WERI-Rb-1 (cell line): ENCODE results near the gene NPTXR.

ENCODE experiments used
- DNase-seq: peaks from one replicate; pipeline ENCODE4 v3.0.0-alpha.2; 2020
- H3K27ac ChIP-seq: fragments of 250-450 bp; sonication (Bioruptor Pico); 2 replicates; pipeline ENCODE4 v1.5.1; 2020; ENCODE audit warnings: mild to moderate bottlenecking, moderate library complexity
- H3K27me3 ChIP-seq: fragments of 250-450 bp; sonication (Bioruptor Pico); 2 replicates; pipeline ENCODE4 v1.5.1; 2021; ENCODE audit warnings: mild to moderate bottlenecking, low read depth, moderate library complexity; ENCODE audit not compliant: insufficient read depth, severe bottlenecking
- H3K36me3 ChIP-seq: fragments of 250-450 bp; sonication (Bioruptor Pico); 2 replicates; pipeline ENCODE4 v1.5.1; 2020; ENCODE audit warnings: mild to moderate bottlenecking, moderate library complexity
- H3K4me3 ChIP-seq: 2 replicates; pipeline ENCODE4 v1.5.1; 2011; ENCODE audit warnings: low read depth, mild to moderate bottlenecking, control low read depth, low read length
- H3K9me3 ChIP-seq: fragments of 250-450 bp; sonication (Bioruptor Pico); 2 replicates; pipeline ENCODE4 v1.5.1; 2021; ENCODE audit warnings: mild to moderate bottlenecking, moderate library complexity; ENCODE audit not compliant: severe bottlenecking
- TF ChIP-seq, protein P1 (sequence below): IDR thresholded peaks from 2 replicates; pipeline ENCODE4 v1.5.1; 2011; ENCODE audit warnings: low read depth, mild to moderate bottlenecking, control low read depth, inconsistent platforms, low read length

NPTXR gene

GRCh38 chr22:38874529-38875222, 30.8 kb upstream of the NPTXR start:
- Histone ChIP-seq H3K27ac (no peak overlapping the region), H3K27me3 (no peaks in the 10 kb centered on the region), H3K4me3 (no peak overlapping the region), H3K9me3 (no peaks in the 10 kb centered on the region), H3K36me3 (peaks cover 7% of the 10 kb centered on the region)
- DNase-seq, result no peak
- TF ChIP-seq, protein P1, sequence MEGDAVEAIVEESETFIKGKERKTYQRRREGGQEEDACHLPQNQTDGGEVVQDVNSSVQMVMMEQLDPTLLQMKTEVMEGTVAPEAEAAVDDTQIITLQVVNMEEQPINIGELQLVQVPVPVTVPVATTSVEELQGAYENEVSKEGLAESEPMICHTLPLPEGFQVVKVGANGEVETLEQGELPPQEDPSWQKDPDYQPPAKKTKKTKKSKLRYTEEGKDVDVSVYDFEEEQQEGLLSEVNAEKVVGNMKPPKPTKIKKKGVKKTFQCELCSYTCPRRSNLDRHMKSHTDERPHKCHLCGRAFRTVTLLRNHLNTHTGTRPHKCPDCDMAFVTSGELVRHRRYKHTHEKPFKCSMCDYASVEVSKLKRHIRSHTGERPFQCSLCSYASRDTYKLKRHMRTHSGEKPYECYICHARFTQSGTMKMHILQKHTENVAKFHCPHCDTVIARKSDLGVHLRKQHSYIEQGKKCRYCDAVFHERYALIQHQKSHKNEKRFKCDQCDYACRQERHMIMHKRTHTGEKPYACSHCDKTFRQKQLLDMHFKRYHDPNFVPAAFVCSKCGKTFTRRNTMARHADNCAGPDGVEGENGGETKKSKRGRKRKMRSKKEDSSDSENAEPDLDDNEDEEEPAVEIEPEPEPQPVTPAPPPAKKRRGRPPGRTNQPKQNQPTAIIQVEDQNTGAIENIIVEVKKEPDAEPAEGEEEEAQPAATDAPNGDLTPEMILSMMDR, result no peak

- Histone ChIP-seq H3K9me3 (no peaks in the 10 kb centered on the region), H3K27me3 (no peaks in the 10 kb centered on the region), H3K36me3 (peaks cover 17% of the 10 kb centered on the region), H3K4me3 (peak overlapping the region; percentile 90), H3K27ac (peak overlapping the region; percentile 94; the same call in 1 of the 2 replicates)
- DNase-seq, result no peak
- TF ChIP-seq, protein P1, result no peak
Observed at GRCh38 chr22:38873469-38874411, 29.9 kb upstream of the NPTXR start.

DNA sequence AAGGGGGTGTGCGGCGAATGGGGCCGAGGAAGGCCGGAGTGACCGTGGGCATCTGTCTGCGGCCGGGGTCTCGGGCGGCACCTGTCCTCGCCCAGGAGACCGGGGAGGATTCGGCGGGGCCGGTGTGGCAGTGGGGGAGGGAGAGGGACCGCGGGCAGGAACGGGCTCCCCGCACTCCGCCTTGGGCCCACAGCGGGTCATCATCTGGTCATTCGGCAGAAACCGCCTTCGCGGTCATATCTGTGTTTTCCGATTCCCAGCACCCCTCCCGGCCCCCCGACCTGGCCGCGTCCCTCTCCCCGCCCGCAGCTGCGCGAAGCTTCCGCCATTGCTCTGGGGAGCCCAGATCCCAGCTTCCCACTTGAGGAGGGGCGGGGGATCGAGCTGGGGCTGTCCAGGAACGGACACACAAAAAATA, 29.0 kb upstream of the NPTXR start:
- no peaks in the 10 kb centered on the region for H3K27me3 ChIP-seq
- DNase-seq, result peak; percentile 70

GRCh38 chr22:38872172-38872830, 28.5 kb upstream of the NPTXR start, which contains the start of gene CBX6:
Gene CBX6, minus strand, starts transcription at chr22:38872216. Its CDS starts 26 bp downstream, at chr22:38872190.
- peak within 1 kb of the TSS; percentile 90 for H3K4me3 ChIP-seq
- DNase-seq, result peak; percentile 95
- H3K27me3 ChIP-seq, result no peaks in the 10 kb centered on the region
- TF ChIP-seq, protein P1, result no peak
- H3K27ac ChIP-seq, result peak within 1 kb of the TSS; percentile 94
- no peaks in the 10 kb centered on the region for H3K9me3 ChIP-seq
- peaks cover 31% of the 10 kb centered on the region for H3K36me3 ChIP-seq

More for the DNA sequence above, 29.0 kb upstream of the NPTXR start:
- TF ChIP-seq, protein P1, result no peak
- no peaks in the 10 kb centered on the region for H3K9me3 ChIP-seq
- H3K4me3 ChIP-seq, result peak overlapping the region; percentile 90
- H3K36me3 ChIP-seq, result peaks cover 26% of the 10 kb centered on the region
- H3K27ac ChIP-seq, result peak overlapping the region; percentile 94

- Histone ChIP-seq H3K27ac (peak overlapping the region; percentile 67), H3K36me3 (peaks cover 33% of the 10 kb centered on the region), H3K9me3 (no peaks in the 10 kb centered on the region), H3K4me3 (peak overlapping the region; percentile 78), H3K27me3 (no peaks in the 10 kb centered on the region)
- DNase-seq, result no peak
- TF ChIP-seq, protein P1, result no peak
Observed at GRCh38 chr22:38871360-38872171, 27.7 kb upstream of the NPTXR start.
